ENCODE data around the gene SIGLEC7.
"Not testable (repeated sequence)": the region's sequence is repeated elsewhere in the genome, so short reads cannot be mapped to it uniquely, and the experiment has no call there.

SIGLEC7 gene

DNA sequence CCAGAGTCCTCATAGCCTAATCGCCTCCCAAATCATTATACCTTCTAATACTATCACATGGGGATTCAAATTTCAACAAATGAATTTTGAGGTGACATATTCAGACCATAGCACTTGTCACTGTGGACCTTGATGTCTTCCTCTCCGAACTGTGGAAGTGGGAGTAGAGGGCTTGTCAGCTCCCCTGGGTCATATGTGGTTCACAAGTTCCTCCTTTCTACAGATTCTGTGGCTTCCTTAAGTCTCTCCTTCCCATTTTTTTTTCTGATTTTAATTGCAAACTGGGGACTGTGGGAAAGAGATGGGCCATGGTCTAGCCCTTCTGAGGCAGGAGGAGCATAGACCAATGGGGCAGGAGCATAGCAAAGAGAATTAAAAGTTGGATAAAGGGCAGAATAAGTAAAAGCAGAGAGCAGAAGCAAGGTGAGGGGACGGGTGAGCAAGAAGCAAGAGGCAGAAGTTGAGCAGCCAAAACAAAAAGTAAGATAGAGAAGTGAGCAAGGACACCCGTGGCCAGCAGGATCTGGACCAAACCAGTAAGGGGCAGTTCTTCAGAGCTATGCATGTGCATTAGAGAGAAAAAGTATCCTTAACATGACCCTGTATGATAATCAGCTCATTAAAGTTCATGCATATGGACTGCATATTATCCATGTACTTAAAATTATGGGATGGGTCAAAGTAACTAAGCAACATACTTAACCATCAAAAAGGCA, 2.6 kb upstream of the SIGLEC7 start:
- no peak for DNase-seq

DNA sequence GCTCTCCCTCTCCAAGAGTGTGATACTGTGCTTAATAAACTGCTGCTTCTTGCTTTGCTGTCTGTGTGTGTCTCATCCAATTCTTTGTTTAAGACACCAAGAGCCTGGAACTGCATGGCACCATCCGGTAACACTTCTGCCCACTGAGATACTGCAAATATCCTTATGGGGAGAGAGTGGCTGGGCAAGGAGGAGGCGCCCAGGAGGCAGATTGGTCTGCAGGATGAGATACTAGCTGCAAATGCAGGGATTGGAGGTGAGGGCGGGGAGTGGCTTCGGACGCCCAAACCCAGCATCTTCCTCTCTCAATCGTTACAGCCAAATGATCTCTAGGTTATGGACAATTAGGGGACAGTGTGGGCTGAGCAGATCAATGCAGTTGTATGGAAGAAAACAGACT, 1.7 kb upstream of the SIGLEC7 start:
- no peak for DNase-seq

DNA sequence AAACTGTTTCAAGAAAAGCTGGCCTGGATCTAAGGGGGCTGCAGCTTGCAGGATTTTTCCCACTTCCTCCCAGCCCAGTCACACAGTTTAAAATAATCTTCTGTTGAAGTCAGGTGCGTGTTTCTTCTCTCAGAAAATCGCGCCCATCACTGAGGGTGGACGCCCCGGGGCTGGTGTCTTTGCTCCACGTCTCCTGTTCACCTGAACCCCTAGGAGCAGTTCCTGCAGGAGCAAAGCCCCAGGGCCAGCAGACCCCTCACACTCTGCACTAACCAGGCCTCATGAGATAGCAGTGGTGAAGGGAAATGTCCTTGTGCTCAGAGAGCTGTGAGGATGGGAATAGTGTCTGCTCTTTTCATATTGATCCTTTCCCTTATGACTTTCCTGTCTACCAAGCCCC, 920 bp upstream of the SIGLEC7 start:
- DNase-seq: no peak

- not testable (repeated sequence) for DNase-seq
Observed at GRCh38 chr19:51142809-51143475, 841 bp downstream of the SIGLEC7 start.

- DNase-seq: no peak
Observed at GRCh38 chr19:51143486-51143885, 1.4 kb downstream of the SIGLEC7 start.

DNA sequence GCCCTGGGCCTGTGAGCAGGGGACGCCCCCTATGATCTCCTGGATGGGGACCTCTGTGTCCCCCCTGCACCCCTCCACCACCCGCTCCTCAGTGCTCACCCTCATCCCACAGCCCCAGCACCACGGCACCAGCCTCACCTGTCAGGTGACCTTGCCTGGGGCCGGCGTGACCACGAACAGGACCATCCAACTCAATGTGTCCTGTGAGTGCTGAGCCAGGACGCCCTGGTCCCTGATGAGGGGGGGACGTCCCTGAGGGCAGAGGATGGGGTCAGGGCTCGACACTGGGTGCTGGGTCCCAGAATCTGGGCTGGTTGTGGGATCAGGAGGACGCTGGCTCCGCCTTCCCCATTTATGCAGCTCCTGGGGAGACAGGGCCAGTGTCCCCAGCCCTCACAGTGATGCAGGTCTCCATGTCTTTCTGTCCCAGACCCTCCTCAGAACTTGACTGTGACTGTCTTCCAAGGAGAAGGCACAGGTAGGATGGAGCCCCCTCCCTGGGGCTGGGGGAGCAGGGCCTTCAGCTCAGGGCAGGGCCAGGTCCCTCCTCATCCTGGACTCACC, 2.5 kb downstream of the SIGLEC7 start:
- DNase-seq: no peak

DNA sequence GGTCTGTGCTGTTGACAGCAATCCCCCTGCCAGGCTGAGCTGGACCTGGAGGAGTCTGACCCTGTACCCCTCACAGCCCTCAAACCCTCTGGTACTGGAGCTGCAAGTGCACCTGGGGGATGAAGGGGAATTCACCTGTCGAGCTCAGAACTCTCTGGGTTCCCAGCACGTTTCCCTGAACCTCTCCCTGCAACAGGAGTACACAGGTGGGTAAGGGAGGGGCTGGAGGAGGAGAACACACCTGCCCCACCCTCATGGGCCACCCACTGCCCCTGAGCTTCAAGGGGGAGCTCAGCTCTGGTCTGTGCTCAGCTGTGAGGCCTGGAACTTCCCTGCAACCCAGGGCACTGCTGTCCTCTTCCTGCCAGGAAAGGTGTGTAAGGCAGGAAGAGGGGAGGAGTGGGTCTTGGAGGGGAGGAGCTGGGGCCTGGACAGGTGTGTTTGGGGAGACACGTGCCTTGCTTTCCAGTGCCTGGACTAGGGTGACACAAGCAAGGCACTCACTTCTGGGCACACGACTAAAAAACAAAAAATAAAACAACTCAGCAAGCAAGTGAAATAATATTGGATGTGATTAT, 3.9 kb downstream of the SIGLEC7 start:
- no peak for DNase-seq

DNA sequence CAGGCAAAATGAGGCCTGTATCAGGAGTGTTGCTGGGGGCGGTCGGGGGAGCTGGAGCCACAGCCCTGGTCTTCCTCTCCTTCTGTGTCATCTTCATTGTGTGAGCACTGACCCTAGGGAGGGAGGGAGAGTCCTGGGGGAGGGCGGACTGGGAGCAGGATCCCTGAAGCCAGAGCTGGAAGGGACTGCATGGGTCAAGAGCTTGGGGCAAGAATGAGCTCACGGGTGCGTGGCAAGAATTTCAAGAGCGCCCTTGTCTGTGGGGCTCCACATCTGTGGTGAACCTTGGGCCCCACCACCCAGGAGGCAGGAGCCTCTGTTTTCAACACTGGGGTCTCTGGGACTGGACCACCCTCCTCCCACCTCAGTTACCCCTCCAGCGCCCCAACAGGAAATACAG, 4.7 kb downstream of the SIGLEC7 start:
- DNase-seq: no peak

GRCh38 chr19:51147663-51148062, 5.6 kb downstream of the SIGLEC7 start:
- DNase-seq: no peak

DNA sequence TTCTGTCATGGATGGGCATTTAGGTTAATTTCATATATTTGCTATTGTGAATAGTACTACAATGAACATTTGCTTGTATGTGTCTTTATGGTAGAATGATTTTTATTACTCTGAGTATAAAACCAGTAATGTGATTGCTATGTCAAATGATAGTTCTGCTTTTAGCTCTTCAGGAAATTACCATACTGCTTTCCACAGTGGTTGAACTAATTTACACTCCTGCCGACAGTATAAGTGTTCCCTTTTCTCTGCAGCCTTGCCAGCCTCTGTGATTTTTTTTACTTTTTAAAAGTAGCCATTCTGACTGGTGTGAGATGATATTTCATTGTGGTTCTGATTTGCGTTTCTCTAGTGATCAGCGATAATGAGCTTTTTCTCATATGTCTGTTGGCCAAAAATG, 6.5 kb downstream of the SIGLEC7 start:
- no peak for DNase-seq

DNA sequence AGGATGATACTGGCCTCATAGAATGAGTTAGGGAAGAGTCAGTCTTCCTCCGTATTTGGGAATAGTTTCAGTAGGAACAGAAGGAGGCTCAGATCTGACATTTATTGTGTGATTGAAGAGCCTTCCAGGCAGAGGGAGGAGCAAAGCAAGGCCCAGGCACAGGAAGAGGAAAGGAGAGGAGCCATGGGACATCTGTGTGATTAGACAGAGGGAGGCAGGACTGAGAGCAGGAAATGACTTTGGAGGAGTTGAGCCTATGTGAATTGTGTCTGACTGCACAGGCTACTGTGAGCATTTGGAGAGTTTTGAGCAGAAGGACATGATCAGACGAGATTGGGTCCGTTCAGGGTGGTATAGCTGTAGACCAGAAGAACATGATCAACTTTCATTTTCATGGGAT, 8.5 kb downstream of the SIGLEC7 start:
- DNase-seq: no peak

GRCh38 chr19:51156710-51157109, 14.6 kb downstream of the SIGLEC7 start:
- DNase-seq: no peak

DNA sequence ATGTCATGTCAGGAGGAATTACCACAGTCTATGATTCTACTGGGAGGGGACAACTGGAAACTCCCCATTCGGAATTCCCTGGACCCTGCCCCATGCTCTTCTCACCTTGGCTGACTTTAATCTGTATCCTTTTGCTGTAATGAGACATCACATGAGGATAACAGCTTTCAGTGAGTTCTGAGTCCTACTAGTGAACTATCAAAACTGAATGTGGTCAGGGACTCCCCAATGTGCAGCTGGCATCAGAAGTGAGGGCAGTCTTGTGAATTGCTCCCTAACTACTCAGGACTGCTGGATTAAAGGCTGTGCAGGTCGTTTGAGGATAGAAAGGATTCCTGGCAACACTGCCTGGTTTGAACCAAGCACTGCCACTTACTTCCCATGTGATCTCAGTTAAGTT, 15.2 kb downstream of the SIGLEC7 start:
- DNase-seq: no peak

DNA sequence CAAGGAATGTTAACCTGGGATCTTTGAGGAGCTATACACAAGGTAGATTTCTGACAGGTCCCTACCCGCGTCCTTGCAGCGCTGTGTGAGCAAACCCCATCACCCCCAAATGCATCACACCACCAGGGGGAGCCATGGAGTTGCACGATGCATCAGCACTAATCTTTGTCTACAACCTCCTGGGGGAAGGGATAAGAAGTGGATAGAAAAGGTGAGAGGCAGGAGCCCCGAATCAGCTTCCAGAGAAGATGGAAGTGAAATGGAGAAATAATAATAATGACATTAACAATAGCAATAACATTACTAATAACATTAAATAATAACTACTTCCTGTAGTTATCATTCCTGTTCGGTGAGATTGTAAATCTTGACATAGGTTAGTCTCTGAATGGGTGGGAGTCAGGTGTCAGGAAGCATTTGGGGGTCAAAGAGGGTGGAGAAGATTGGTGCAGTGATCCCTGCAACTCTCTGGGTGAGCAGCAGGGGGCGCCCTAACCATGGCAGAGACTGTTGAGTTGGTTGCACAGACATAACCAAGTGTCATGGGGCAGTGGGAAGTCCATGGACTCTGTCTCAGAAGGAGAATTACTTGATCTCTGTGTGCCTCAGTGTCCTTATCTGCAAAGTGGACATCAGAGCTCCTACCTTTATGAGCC, 16.5 kb downstream of the SIGLEC7 start:
- peak; percentile 72 for DNase-seq

DNA sequence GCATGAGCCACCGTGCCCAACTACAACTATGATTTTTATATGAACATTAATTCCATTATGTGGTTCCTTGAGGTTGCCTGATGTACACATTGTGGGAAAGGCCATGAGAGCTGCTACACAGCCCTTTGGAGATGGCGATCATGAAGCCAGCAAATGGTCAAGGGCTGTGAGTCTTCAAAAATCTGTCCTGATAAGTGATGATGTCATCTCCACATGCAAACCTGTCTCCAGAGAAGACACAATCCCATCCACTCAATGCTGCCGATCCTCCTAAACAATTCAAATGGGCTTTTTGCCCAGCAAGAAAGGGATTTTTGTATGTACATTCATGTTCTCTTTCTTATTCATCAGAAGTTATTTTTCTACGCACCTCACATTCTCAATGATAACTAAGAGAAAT, 17.6 kb downstream of the SIGLEC7 start:
- no peak for DNase-seq

- DNase-seq: no peak
Observed at GRCh38 chr19:51161266-51161665, 19.2 kb downstream of the SIGLEC7 start.

DNA sequence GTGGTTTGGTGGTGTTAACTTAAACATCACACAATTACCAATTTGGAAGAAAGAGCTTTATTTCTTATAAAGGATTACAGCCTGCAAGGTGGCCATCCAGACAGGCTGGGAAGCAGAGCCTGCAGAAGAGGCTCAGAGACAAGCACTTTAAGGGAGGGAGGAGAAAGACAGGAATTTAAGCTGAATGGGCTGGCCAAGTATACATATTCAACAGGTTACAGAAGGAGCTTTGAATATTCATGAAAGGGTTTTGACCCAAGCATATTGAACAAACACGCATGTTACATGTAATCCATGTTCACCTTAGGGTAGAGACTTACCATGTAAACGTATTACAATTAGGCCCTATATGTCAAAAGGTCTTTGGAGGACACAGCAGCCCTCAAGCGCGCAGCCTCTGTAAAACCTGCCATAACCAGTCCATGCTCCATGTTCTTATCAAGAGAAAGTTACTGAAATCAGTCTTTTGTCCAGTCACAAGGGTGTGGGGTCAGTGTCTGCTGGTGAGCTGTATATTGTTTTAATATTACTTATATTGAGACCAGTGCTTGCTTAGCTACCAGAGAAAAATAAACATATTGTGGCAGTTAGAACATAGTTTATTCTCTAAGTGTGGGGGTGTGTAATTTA, 19.9 kb downstream of the SIGLEC7 start:
- no peak for DNase-seq

- DNase-seq: no peak
Observed at GRCh38 chr19:51163257-51163656, 21.2 kb downstream of the SIGLEC7 start.

- DNase-seq: no peak
Observed at GRCh38 chr19:51164215-51164614, 22.1 kb downstream of the SIGLEC7 start.

- DNase-seq: peak; percentile 48
Observed at GRCh38 chr19:51166846-51167490, 24.9 kb downstream of the SIGLEC7 start.

DNA sequence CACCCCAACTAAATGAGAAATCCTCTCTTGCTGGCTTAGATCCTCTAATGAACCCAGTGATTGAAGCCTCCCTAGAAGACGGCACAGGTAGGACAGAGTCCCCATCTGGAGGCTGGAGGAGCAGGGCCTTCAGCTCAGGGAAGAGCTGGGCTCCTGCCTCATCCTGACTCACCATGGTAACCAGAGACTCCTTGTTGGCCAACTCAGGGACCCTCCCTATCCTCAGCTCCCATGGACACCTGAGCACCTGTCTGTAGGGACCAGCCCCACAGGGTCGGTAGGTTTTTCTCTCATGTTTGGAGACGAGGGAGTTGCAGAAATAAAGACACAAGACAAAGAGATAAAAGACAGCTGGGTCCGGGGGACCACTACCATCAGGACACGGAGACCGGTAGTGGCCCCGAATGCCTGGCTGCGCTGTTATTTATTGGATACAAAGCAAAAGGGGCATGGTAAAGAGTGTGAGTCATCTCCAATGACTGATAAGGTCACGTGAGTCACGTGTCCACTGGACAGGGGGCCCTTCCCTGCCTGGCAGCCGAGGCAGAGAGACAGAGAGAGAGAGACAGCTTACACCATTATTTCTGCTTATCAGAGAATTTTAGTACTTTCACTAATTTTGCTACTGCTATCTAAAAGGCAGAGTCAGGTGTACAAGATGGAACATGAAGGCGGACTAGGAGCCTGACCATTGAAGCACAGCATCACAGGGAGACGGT, 26.6 kb downstream of the SIGLEC7 start:
- peak; percentile 10 for DNase-seq

Measured in CD4-positive, alpha-beta T cell treated with Interleukin-12 subunit alpha and Interleukin-12 subunit beta, for 1 hour (primary cell).